Measurements from ENCODE around the gene C12orf57.
A peak's percentile ranks its signal among the peaks of the same experiment; 100 is the strongest.

The C12orf57 gene

DNA sequence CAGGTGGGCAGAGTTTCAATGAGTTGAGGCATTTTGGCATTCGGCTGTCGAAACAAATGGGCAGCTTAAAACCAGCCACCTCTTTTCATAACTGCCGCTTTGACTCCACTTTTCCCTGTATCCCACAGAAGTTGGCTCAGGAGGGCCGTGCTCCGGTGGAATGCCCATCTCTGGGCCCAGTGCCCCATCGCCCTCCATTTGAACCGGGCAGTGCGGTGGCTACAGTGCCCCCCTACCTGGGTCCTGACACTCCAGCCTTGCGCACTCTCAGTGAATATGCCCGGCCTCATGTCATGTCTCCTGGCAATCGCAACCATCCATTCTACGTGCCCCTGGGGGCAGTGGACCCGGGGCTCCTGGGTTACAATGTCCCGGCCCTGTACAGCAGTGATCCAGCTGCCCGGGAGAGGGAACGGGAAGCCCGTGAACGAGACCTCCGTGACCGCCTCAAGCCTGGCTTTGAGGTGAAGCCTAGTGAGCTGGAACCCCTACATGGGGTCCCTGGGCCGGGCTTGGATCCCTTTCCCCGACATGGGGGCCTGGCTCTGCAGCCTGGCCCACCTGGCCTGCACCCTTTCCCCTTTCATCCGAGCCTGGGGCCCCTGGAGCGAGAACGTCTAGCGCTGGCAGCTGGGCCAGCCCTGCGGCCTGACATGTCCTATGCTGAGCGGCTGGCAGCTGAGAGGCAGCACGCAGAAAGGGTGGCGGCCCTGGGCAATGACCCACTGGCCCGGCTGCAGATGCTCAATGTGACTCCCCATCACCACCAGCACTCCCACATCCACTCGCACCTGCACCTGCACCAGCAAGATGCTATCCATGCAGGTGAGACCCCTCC lies 5.2 kb upstream of the C12orf57 start:
- no peak for DNase-seq

DNA sequence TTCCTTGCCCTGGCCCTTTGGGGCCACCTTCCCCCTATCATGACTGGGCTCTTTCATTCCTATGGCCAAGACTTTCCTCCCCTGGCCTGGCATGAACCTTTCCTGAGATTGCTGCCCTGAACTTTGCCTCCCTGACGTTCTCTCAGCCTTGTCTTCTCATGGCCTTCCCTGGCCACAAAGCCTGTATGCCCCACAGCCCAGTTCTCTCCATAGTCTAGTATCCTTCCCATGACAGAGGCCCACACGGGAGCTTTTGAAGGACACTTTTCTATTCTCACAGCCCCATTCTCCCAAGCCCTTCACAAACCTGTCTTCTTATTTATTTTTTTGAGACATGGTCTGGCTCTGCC lies 4.7 kb upstream of the C12orf57 start:
- DNase-seq, result no peak

DNA sequence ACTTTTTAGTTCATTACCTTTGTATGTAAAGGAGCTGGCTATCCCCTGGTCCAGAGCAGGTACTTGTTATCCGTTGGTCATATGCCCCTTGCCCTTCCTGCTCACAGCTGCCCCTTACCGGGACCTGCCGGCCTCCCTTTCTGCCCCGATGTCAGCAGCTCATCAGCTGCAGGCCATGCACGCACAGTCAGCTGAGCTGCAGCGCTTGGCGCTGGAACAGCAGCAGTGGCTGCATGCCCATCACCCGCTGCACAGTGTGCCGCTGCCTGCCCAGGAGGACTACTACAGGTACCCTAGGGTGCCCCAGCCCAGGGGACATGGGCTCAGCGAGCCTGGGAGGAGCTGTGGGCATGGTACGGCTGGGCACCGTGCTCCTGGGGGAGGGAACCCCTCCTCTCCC lies 2.6 kb upstream of the C12orf57 start:
- no peak for DNase-seq

DNA sequence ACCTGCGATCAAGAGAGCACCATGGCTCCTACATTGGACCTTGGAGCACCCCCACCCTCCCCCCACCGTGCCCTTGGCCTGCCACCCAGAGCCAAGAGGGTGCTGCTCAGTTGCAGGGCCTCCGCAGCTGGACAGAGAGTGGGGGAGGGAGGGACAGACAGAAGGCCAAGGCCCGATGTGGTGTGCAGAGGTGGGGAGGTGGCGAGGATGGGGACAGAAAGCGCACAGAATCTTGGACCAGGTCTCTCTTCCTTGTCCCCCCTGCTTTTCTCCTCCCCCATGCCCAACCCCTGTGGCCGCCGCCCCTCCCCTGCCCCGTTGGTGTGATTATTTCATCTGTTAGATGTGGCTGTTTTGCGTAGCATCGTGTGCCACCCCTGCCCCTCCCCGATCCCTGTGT lies 2.0 kb upstream of the C12orf57 start:
- DNase-seq, result no peak

- DNase-seq, result no peak
Observed at GRCh38 chr12:6942331-6942665, 1.5 kb upstream of the C12orf57 start.

GRCh38 chr12:6943389-6943721 lies 467 bp upstream of the C12orf57 start:
- DNase-seq, result peak; percentile 83 to 91 (median 91)

DNA sequence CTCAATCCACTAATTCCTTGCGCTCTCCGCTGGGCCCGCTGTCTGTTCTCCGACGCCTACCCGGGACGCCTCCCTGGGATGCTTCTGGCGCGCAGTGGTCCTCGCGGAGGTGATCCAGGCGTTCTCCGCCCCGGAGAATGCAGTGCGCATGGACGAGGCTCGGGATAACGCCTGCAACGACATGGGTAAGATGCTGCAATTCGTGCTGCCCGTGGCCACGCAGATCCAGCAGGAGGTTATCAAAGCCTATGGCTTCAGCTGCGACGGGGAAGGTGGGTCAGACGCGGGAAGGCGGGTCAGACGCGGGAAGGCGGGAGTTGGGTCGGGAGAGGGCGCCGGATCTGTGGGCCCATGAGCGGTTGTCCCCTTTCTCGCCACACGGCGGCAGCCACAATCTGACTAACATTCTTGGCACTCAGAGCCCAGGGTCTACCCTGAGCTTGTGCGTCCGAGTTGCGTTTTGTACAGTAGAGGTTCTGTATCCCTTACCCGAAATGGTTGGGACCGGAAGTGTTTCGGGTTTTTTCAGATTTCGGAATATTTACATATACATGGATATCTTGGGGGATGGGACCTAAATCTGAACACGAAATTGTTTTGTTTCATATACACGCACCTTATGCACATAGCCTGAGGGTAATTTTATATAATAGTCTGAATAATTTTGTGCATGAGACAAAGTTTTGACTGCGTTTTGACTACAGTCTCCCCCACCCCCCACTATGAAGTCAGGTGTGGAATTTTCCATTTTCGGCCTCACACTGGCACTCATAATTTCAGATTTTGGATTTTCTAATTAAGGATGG lies 762 bp downstream of the C12orf57 start:
- DNase-seq, result peak; percentile 90 to 93 (median 92)

DNA sequence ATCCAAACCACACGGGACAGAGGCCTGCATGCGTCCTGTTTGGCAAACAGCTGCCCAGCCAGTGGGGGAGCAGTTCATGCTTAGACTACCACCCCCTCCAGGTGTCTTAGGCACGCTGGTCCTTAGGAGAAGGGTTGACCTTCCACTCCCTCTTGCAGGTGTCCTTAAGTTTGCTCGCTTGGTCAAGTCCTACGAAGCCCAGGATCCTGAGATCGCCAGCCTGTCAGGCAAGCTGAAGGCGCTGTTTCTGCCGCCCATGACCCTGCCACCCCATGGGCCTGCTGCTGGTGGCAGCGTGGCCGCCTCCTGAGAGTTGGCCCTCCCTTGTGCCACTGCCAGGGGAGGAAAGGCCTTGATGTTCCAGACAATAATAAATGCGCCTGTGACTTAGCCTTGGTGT lies 1.8 kb downstream of the C12orf57 start:
- DNase-seq, result no peak

DNA sequence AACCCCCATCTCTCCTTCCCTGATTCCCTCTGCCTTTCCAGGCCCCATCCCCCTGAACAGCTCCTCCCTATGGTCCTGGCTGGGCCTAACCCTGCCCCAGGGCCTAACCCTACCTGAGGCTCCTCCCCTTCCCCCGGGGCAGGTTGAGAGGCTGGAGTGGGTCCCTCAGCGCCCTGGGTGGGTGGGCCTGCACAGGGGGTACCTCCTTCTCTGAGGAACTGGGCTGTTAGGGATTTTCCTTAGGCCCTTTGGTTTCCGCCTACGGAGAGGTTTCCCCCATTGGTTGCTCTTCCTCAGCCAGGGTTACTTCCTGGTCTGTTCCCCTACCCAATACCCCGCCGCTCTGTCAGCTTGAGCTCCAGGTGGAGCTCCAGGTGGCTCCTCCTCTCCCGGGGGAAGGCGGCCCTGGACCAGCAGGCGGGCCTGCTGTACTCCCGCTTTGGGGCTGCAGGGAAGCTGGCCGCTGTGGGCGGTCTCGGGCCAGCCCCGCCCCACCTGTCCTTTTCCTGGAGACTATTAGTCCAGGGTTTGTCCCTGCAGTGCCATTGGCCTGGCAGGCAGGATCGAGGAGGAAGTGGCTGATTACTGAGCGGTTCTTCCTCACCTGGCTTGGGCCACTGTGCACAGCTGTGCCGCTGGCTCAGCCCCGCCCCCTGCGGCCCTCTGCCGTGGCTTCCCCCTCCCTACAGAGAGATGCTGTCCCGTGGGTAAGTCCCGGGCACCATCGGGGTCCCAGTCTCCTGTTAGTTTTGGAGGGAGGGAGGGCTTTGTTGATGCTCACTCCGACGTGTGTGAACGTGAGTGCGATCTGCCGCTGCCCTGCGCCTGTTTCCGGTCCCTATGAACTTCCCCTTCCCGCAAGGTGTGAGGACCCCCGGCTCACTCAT lies 2.5 kb downstream of the C12orf57 start:
- DNase-seq, result peak; percentile 74 to 81 (median 77)

DNA sequence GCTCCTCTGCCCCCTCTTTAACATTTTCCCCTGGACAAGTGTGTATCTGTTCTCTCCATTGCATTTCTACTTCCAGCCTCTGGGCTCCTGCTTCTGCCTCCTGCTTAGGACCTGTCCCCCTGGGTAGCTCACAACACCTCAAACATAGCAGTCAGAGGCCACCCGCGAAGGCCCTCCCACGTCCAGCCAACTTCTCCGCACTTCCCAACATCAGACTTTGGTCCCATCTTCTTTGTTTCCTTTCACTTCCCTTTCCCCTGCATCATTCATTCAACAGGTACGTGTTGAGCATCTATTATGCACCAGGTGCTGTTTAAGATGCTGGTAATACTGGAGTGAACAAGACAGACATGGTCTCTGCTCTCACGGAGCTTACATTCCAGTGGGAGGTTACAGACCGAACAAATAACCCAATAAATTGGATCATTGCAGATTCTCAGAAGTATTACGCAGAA lies 3.1 kb downstream of the C12orf57 start:
- no peak for DNase-seq

DNA sequence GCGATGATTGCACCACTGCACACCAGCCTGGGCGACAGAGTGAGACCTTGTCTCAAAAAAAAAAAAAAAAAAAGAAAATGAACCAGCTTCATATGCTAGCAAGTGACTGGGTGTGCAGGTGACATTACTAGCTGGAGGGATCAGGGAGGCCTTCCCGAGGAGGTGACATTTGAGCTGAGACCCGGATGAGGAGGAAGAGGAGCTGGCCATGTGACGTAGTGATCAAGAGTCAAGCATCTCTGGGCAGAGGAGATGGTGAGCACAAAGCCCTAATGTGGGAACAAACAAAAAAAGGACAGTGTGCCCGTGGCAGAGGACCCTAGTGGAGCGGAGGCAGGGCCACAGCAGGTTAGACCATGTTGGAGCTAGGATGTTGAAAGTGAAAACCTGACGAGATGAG lies 3.8 kb downstream of the C12orf57 start:
- no peak for DNase-seq

- peak; percentile 83 to 88 (median 86) for DNase-seq
Observed at GRCh38 chr12:6948873-6949594, 5.2 kb downstream of the C12orf57 start.

DNA sequence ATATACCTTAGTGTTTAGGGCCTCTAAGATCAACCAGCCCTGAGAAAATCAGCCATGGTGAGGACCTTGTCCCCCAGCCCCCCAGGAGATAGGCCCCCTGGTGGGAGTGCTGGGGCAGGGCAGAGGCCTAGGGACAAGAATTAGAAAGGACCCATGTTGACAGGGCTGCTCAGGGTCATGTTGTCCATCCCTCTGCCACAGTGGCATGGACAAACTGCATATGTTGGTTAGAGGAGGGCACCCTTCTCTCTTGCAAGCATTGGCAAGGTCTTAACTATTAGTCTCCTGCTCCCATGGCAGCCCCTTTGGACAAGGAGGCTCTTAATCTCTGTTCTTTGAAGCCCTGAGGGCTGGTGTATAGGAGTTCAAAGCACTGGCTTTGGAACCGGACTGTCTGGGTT lies 6.6 kb downstream of the C12orf57 start:
- peak in 1 of 3 donors; percentile 52 for DNase-seq

- DNase-seq, result peak; percentile 88 to 92 (median 89)
Observed at GRCh38 chr12:6950811-6951540, 7.2 kb downstream of the C12orf57 start, which contains the start of gene PTPN6. PTPN6 (plus strand) TSS chr12:6951356; CDS start chr12:6951513, 157 bp downstream.

GRCh38 chr12:6951551-6952120 lies 7.8 kb downstream of the C12orf57 start:
- no peak for DNase-seq

GRCh38 chr12:6952121-6952862 lies 8.5 kb downstream of the C12orf57 start:
- DNase-seq, result peak in 2 of 3 donors; percentile 46 to 51

- no peak for DNase-seq
Observed at GRCh38 chr12:6952863-6953441, 9.1 kb downstream of the C12orf57 start.

DNA sequence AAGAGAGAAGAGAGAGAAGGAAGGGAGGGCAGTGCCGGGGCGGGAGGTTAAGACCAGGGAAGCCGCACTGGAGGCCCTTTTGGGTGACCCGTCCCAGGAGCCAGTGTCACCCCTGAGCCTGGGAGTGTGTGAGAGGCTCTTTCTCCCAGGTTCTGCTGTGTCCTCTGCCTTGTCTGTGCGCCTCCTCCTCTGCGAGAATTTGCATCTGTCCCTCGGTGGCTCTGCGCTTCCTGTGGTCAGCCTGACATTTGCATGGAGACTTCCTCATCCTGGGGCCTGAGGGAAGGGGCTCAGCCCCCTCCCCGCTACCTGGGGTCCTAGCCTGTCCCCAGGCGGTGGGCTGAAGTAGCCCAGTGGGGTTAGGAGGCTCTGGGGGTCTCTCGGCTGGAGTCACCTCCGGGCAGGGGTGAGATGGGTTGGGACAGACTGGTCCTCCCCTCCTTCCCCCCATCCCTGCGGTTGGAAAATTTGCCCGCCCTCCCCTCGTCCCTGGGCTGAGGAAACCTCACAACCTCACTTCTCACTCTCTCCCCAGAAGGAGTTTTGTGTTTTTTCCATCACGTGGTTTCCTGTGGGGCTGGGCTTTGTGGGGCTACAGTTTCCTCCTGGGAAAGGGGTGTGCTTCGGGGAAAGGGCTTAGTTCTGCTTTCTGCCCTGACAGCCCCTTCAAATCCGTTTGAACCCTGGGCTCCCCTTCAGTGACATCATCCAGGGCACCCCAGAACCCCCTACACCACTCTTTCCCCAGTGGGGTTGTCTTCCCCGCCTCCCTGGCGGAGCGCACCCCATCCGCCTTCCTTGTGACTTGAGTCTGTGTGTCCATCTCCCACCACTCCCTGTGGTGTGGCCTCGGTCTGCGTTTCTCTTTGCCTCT lies 9.9 kb downstream of the C12orf57 start:
- peak; percentile 93 to 95 (median 93) for DNase-seq
